HepG2 (cell line): ENCODE data around the gene RUNDC1. TPM values are rescaled to one million over a fixed set of nuclear protein-coding genes. Genes with fewer than 3 reads are reported as not detected.

Experiments used
- ASH2L ChIP-seq: fragments of 300-600, 200-600 bp; sonication (generic); IDR thresholded peaks from 2 replicates; pipeline ENCODE4 v1.7.0; 2017; ENCODE audit warnings: low read depth, mild to moderate bottlenecking, moderate library complexity, mixed read lengths, low read length; ENCODE audit not compliant: insufficient read length
- GPN1 ChIP-seq: sonication (generic); formaldehyde crosslinking; IDR thresholded peaks from 2 replicates; pipeline ENCODE4 v1.5.1; 2020; ENCODE audit warnings: missing genetic modification reagents, borderline replicate concordance
- NFIC ChIP-seq: IDR thresholded peaks from 2 replicates; pipeline ENCODE4 v1.6.1; 2012; ENCODE audit warnings: mild to moderate bottlenecking, low read length, inconsistent platforms
- POLR2AphosphoS5 ChIP-seq: IDR thresholded peaks from 2 replicates; pipeline ENCODE4 v1.6.1; 2012; ENCODE audit warnings: low read depth, low read length
- RXRB ChIP-seq: IDR thresholded peaks from 2 replicates; pipeline ENCODE4 v1.6.1; 2016; ENCODE audit warnings: borderline replicate concordance, missing genetic modification reagents, missing compliant biosample characterization
- SAP130 ChIP-seq: IDR thresholded peaks from 2 replicates; pipeline ENCODE4 v1.6.1; 2016; ENCODE audit warnings: low read depth
- U2AF2 ChIP-seq: fragments of 200-400 bp; formaldehyde crosslinking; IDR thresholded peaks from 2 replicates; pipeline ENCODE4 v1.6.1; 2017; ENCODE audit warnings: low read depth, mild to moderate bottlenecking, low read length
- YEATS2 ChIP-seq: sonication (generic); formaldehyde crosslinking; IDR thresholded peaks from 2 replicates; pipeline ENCODE4 v1.4.0; 2020; ENCODE audit warnings: missing genetic modification reagents, borderline replicate concordance
- ZBTB33 ChIP-seq: sonication (generic); formaldehyde crosslinking; IDR thresholded peaks from 2 replicates; pipeline ENCODE4 v1.4.0; 2020; ENCODE audit warnings: missing genetic modification reagents
- ZNF142 ChIP-seq: sonication (generic); formaldehyde crosslinking; IDR thresholded peaks from 2 replicates; pipeline ENCODE4 v1.4.0; 2020; ENCODE audit warnings: missing genetic modification reagents
- ZNF17 ChIP-seq: sonication (generic); formaldehyde crosslinking; IDR thresholded peaks from 2 replicates; pipeline ENCODE4 v1.5.0; 2020; ENCODE audit warnings: mild to moderate bottlenecking, missing genetic modification reagents
- ZNF263 ChIP-seq: sonication (generic); formaldehyde crosslinking; IDR thresholded peaks from 2 replicates; pipeline ENCODE4 v1.4.0; 2020; ENCODE audit warnings: missing genetic modification reagents
- ZNF33A ChIP-seq: sonication (generic); formaldehyde crosslinking; IDR thresholded peaks from 2 replicates; pipeline ENCODE4 v1.5.1; 2020; ENCODE audit warnings: missing genetic modification reagents, mild to moderate bottlenecking, moderate library complexity, borderline replicate concordance
- ZNF572 ChIP-seq: sonication (generic); formaldehyde crosslinking; IDR thresholded peaks from 2 replicates; pipeline ENCODE4 v1.5.1; 2020; ENCODE audit warnings: mild to moderate bottlenecking, missing genetic modification reagents
- ZNF577 ChIP-seq: sonication (generic); formaldehyde crosslinking; IDR thresholded peaks from 2 replicates; pipeline ENCODE4 v1.4.0; 2020; ENCODE audit warnings: mild to moderate bottlenecking, low read depth, missing genetic modification reagents, borderline replicate concordance
- ZNF672 ChIP-seq: sonication (generic); formaldehyde crosslinking; IDR thresholded peaks from 2 replicates; pipeline ENCODE4 v1.8.1; 2022; ENCODE audit warnings: missing genetic modification reagents
- polyA plus RNA-seq, 8 experiments: library from polyadenylated mRNA; depleted of rRNA in 3 of 8; stranded (reverse) in 7 of 8; unstranded in 1 of 8; fragments of >200 nt; fragmentation: Illumina TruSeq in 4 of 8; extraction: Trizol in 4 of 8; gene quantifications; 2 replicates each; pipeline versions ENCODE4 v1.2.1 to v1.2.3, GENCODE V29; 2011 to 2016; ENCODE audit warnings: low read depth in 4 of 8, missing spikeins in 1 of 8, mixed read lengths in 1 of 8; ENCODE audit not compliant: insufficient read depth in 1 of 8
- total RNA-seq, 5 experiments: library from RNA; depleted of rRNA; stranded (reverse); fragments of >200 nt; fragmentation: Illumina TruSeq; extraction: Trizol; gene quantifications; 2 replicates each; pipeline ENCODE4 v1.2.3, GENCODE V29; 2016; ENCODE audit warnings: low read depth in 1 of 5
- TF ChIP-seq, protein P1 (sequence below): sonication (generic); formaldehyde crosslinking; IDR thresholded peaks from 2 replicates; pipeline ENCODE4 v1.4.0; 2020; ENCODE audit warnings: missing genetic modification reagents
- TF ChIP-seq, protein P2 (sequence below): sonication (generic); formaldehyde crosslinking; IDR thresholded peaks from 2 replicates; pipeline ENCODE4 v1.4.0; 2020; ENCODE audit warnings: missing genetic modification reagents, borderline replicate concordance
- TF ChIP-seq, protein P3 (sequence below): sonication (generic); formaldehyde crosslinking; IDR thresholded peaks from 2 replicates; pipeline ENCODE4 v1.8.1; 2023; ENCODE audit warnings: missing genetic modification reagents, mild to moderate bottlenecking, borderline replicate concordance

Gene RUNDC1
- total and polyA plus RNA-seq, 2 of the 13 experiments (the other 11 are each of a cell fraction or from before 2014, with no cell fraction given) = 10.3 to 11.4 TPM

DNA sequence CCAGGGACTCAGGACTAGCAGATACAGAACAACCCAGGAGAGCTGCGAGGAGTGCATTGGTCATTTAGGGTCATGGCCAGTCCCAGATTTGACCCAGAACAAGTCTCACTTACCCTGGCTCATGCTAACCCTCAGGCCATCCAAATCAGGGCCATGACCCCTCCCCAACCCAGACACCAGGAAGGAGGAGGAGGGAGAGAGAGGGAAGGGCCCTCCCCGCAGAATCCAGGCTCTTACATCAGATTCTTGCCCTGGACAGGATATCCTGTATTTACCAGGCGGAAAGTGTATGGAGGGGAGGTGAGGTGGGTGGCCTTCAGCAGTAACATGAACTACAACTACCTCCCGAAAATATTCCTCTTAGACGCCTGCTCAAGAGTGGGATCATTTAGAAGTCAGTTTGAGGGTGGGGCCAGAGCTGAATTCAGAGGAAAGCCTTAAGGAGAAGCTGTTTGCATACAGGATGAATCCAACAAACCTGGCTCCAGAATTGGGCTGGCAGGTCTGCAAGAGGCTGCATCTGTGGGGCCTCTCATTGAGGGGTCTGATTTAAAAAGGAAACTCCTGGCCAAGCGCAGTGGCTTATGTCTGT, 39.8 kb downstream of the RUNDC1 start (continued):
- no peak for TF ChIP-seq POLR2AphosphoS5
- no peak for TF ChIP-seq ZNF142
- TF ChIP-seq NFIC = no peak
- 0 out of 2 replicates have a peak, but pooled peaks have one; percentile 15 for TF ChIP-seq SAP130 (CRISPR knock-in tag)
- TF ChIP-seq YEATS2 (CRISPR knock-in tag) = no peak
- no peak for TF ChIP-seq ZNF33A (CRISPR knock-in tag)
- peak; percentile 16; the same call in 1 of the 2 replicates for TF ChIP-seq RXRB (CRISPR knock-in tag)
- TF ChIP-seq ZNF672 (CRISPR knock-in tag) = no peak
- no peak for TF ChIP-seq ZNF572 (CRISPR knock-in tag)
- no peak for TF ChIP-seq ZBTB33 (CRISPR knock-in tag)
- no peak for TF ChIP-seq ASH2L
- no peak for TF ChIP-seq ZNF577 (CRISPR knock-in tag)
- TF ChIP-seq, protein P1, sequence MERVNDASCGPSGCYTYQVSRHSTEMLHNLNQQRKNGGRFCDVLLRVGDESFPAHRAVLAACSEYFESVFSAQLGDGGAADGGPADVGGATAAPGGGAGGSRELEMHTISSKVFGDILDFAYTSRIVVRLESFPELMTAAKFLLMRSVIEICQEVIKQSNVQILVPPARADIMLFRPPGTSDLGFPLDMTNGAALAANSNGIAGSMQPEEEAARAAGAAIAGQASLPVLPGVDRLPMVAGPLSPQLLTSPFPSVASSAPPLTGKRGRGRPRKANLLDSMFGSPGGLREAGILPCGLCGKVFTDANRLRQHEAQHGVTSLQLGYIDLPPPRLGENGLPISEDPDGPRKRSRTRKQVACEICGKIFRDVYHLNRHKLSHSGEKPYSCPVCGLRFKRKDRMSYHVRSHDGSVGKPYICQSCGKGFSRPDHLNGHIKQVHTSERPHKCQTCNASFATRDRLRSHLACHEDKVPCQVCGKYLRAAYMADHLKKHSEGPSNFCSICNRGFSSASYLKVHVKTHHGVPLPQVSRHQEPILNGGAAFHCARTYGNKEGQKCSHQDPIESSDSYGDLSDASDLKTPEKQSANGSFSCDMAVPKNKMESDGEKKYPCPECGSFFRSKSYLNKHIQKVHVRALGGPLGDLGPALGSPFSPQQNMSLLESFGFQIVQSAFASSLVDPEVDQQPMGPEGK (CRISPR knock-in tag) = peak; percentile 76; the same call in 1 of the 2 replicates
- no peak for TF ChIP-seq ZNF263 (CRISPR knock-in tag)
- TF ChIP-seq U2AF2 = no peak
- TF ChIP-seq, protein P2, sequence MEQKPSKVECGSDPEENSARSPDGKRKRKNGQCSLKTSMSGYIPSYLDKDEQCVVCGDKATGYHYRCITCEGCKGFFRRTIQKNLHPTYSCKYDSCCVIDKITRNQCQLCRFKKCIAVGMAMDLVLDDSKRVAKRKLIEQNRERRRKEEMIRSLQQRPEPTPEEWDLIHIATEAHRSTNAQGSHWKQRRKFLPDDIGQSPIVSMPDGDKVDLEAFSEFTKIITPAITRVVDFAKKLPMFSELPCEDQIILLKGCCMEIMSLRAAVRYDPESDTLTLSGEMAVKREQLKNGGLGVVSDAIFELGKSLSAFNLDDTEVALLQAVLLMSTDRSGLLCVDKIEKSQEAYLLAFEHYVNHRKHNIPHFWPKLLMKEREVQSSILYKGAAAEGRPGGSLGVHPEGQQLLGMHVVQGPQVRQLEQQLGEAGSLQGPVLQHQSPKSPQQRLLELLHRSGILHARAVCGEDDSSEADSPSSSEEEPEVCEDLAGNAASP (CRISPR knock-in tag) = peak; percentile 72; the same call in 1 of the 2 replicates
- TF ChIP-seq, protein P3, sequence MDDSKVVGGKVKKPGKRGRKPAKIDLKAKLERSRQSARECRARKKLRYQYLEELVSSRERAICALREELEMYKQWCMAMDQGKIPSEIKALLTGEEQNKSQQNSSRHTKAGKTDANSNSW (CRISPR knock-in tag) = no peak
- no peak for TF ChIP-seq ZNF17
- no peak for TF ChIP-seq GPN1
